Vagina (tissue), 2 donors: Measurements from ENCODE around the gene PYHIN1. TPM values are rescaled to one million over a fixed set of nuclear protein-coding genes. Genes with fewer than 3 reads are reported as not detected.

Source experiments
- DNase-seq, 2 donors: peaks; one replicate each; pipeline ENCODE4 v3.0.0-alpha.2; 2017; ENCODE audit errors: extremely low spot score in 2 of 2
- H3K27ac ChIP-seq: fragments of 200-600 bp; sonication (generic); one replicate; pipeline ENCODE4 v1.5.1; 2019
- H3K27me3 ChIP-seq: fragments of 200-600 bp; sonication (generic); one replicate; pipeline ENCODE4 v1.5.1; 2019
- H3K36me3 ChIP-seq, 2 donors: fragments of 200-600 bp; sonication (generic); one replicate each; pipeline ENCODE4 v1.5.1; 2017 to 2019
- H3K4me1 ChIP-seq: fragments of 200-600 bp; sonication (generic); one replicate; pipeline ENCODE4 v1.5.1; 2019
- H3K4me3 ChIP-seq, 2 donors: fragments of 200-600 bp; sonication (generic); 1 replicate in 1 of 2; 2 replicates in 1 of 2; pipeline ENCODE4 v1.5.1; 2016 to 2019
- H3K9me3 ChIP-seq: fragments of 200-600 bp; sonication (generic); one replicate; pipeline ENCODE4 v1.5.1; 2019
- CTCF ChIP-seq, 3 experiments: fragments of 450-650 bp in 2 of 3; fragments of 200-600 bp in 1 of 3; sonication (generic) in 1 of 3; IDR thresholded peaks; one replicate each; pipeline ENCODE4 v1.5.1; 2017 to 2019; ENCODE audit warnings: antibody characterized with exemption in 3 of 3, mild to moderate bottlenecking in 2 of 3, moderate library complexity in 2 of 3
- POLR2A ChIP-seq, 2 donors: fragments of 450-650 bp; IDR thresholded peaks; one replicate each; pipeline ENCODE4 v1.6.1; 2017; ENCODE audit warnings: antibody characterized with exemption in 2 of 2, mild to moderate bottlenecking in 2 of 2, moderate library complexity in 2 of 2
- POLR2AphosphoS5 ChIP-seq, 2 donors: sonication (generic); formaldehyde crosslinking; IDR thresholded peaks; one replicate each; pipeline ENCODE4 v1.9.0; 2017; ENCODE audit warnings: antibody characterized with exemption in 2 of 2, mild to moderate bottlenecking in 2 of 2, low read depth in 1 of 2; ENCODE audit not compliant: insufficient read depth in 1 of 2
- intact Hi-C: fragments of 100-400 bp; cut with DNase I; formaldehyde crosslinking; loops from one replicate; pipeline ENCODE4 v1.15.1; 2023
- total RNA-seq: library from RNA; depleted of rRNA; stranded (reverse); fragments of >200 nt; gene quantifications from one replicate; pipeline ENCODE4 v1.2.3, GENCODE V29; 2016

PYHIN1 gene
- total RNA-seq, 1 donor from 2014 or later = 4.2 TPM

GRCh38 chr1:158951956-158952355 lies 20.6 kb downstream of the PYHIN1 start:
- H3K36me3 ChIP-seq = no peaks in the 10 kb centered on the region
- intact Hi-C loops = no loop called here
- DNase-seq = no peak

GRCh38 chr1:158952416-158952815 lies 21.1 kb downstream of the PYHIN1 start:
- no peak for DNase-seq
- Histone ChIP-seq H3K27me3 (no peaks in the 10 kb centered on the region), H3K9me3 (no peaks in the 10 kb centered on the region), H3K4me1 (no peaks in the 10 kb centered on the region), H3K27ac (no peak overlapping the region), H3K4me3 (no peak overlapping the region), H3K36me3 (no peaks in the 10 kb centered on the region)
- intact Hi-C loops = no loop called here
- TF ChIP-seq POLR2A (IDR thresholded peaks at IDR 0.05) = no peak
- TF ChIP-seq POLR2AphosphoS5 (IDR thresholded peaks at IDR 0.05; ENCODE audit: insufficient read depth in 1 of 2, low read depth in 1 of 2) = no peak
- no peak for TF ChIP-seq CTCF (IDR thresholded peaks at IDR 0.05)

More at GRCh38 chr1:158951956-158952355, 20.6 kb downstream of the PYHIN1 start:
- Histone ChIP-seq H3K9me3 (no peaks in the 10 kb centered on the region), H3K27me3 (no peaks in the 10 kb centered on the region), H3K4me3 (no peak overlapping the region), H3K4me1 (no peaks in the 10 kb centered on the region), H3K27ac (no peak overlapping the region)
- TF ChIP-seq POLR2AphosphoS5 (IDR thresholded peaks at IDR 0.05; ENCODE audit: insufficient read depth in 1 of 2, low read depth in 1 of 2) (no peak), CTCF (IDR thresholded peaks at IDR 0.05) (no peak), POLR2A (IDR thresholded peaks at IDR 0.05) (no peak)

GRCh38 chr1:158961178-158961577 lies 29.8 kb downstream of the PYHIN1 start:
- Histone ChIP-seq H3K27ac (no peak overlapping the region), H3K36me3 (no peaks in the 10 kb centered on the region), H3K9me3 (no peaks in the 10 kb centered on the region), H3K27me3 (no peaks in the 10 kb centered on the region), H3K4me1 (no peaks in the 10 kb centered on the region), H3K4me3 (no peak overlapping the region)
- TF ChIP-seq POLR2AphosphoS5 (IDR thresholded peaks at IDR 0.05; ENCODE audit: insufficient read depth in 1 of 2, low read depth in 1 of 2) (no peak), POLR2A (IDR thresholded peaks at IDR 0.05) (no peak), CTCF (IDR thresholded peaks at IDR 0.05) (no peak)
- intact Hi-C loops = no loop called here
- DNase-seq = no peak

- no peak overlapping the region for H3K27ac ChIP-seq
- no peak overlapping the region for H3K4me3 ChIP-seq
- intact Hi-C loops = no loop called here
Observed at GRCh38 chr1:158962983-158963382, 31.6 kb downstream of the PYHIN1 start.

More at GRCh38 chr1:158962983-158963382, 31.6 kb downstream of the PYHIN1 start:
- H3K9me3 ChIP-seq = no peaks in the 10 kb centered on the region
- TF ChIP-seq POLR2AphosphoS5 (IDR thresholded peaks at IDR 0.05; ENCODE audit: insufficient read depth in 1 of 2, low read depth in 1 of 2) (no peak), POLR2A (IDR thresholded peaks at IDR 0.05) (no peak), CTCF (IDR thresholded peaks at IDR 0.05) (no peak)
- no peaks in the 10 kb centered on the region for H3K27me3 ChIP-seq
- H3K36me3 ChIP-seq = no peaks in the 10 kb centered on the region
- no peaks in the 10 kb centered on the region for H3K4me1 ChIP-seq
- DNase-seq = no peak
